Loucy (cell line): Measurements from ENCODE around the gene EGR4.

Experiments used
- EZH2phosphoT487 ChIP-seq: fragments of 200-600 bp; IDR thresholded peaks from 2 replicates; pipeline ENCODE4 v1.6.1; 2018; ENCODE audit warnings: antibody characterized with exemption, mild to moderate bottlenecking, moderate library complexity, borderline replicate concordance
- TF ChIP-seq, protein P1 (sequence below): fragments of 200-600 bp; sonication (generic); conservative IDR thresholded peaks from 2 replicates; pipeline ENCODE4 v1.5.1; 2014; ENCODE audit warnings: mild to moderate bottlenecking, antibody characterized with exemption, low read length

GRCh38 chr2:73262108-73262651 lies 31.2 kb downstream of the EGR4 start:
- TF ChIP-seq, protein P1, sequence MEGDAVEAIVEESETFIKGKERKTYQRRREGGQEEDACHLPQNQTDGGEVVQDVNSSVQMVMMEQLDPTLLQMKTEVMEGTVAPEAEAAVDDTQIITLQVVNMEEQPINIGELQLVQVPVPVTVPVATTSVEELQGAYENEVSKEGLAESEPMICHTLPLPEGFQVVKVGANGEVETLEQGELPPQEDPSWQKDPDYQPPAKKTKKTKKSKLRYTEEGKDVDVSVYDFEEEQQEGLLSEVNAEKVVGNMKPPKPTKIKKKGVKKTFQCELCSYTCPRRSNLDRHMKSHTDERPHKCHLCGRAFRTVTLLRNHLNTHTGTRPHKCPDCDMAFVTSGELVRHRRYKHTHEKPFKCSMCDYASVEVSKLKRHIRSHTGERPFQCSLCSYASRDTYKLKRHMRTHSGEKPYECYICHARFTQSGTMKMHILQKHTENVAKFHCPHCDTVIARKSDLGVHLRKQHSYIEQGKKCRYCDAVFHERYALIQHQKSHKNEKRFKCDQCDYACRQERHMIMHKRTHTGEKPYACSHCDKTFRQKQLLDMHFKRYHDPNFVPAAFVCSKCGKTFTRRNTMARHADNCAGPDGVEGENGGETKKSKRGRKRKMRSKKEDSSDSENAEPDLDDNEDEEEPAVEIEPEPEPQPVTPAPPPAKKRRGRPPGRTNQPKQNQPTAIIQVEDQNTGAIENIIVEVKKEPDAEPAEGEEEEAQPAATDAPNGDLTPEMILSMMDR = no peak
- TF ChIP-seq EZH2phosphoT487 = no peak
